Keratinocyte (primary cell): ENCODE results near the gene SCGB1A1. TPM values are rescaled to one million over a fixed set of nuclear protein-coding genes. Genes with fewer than 3 reads are reported as not detected.
A peak's percentile ranks its signal among the peaks of the same experiment; 100 is the strongest.

Experiments
- DNase-seq: peaks from one replicate; pipeline ENCODE4 v3.0.0-alpha.2; 2011; ENCODE audit warnings: low read depth, missing footprints, low spot score
- FAIRE-seq: peaks from 2 replicates; lab custom pipeline; 2011; peaks lifted over from hg19 to GRCh38; lab: Jason Lieb, UNC
- H2AFZ ChIP-seq: 2 replicates; pipeline ENCODE4 v1.6.0; 2012; ENCODE audit warnings: low read length, control low read depth, inconsistent platforms; ENCODE audit not compliant: control insufficient read depth
- H3K27ac ChIP-seq: 2 replicates; pipeline ENCODE4 v1.5.1; 2011; ENCODE audit warnings: low read length; ENCODE audit not compliant: control insufficient read depth, insufficient read depth
- H3K27me3 ChIP-seq: 3 replicates; pipeline ENCODE4 v1.6.0; 2011; ENCODE audit warnings: low read length; ENCODE audit not compliant: control insufficient read depth, insufficient read depth; ENCODE audit errors: extremely low read depth
- H3K36me3 ChIP-seq, 2 experiments: 2 replicates in 1 of 2; 3 replicates in 1 of 2; pipeline ENCODE4 v1.5.1; 2011; ENCODE audit warnings: low read length in 2 of 2, mild to moderate bottlenecking in 1 of 2; ENCODE audit not compliant: control insufficient read depth in 2 of 2, insufficient read depth in 2 of 2; ENCODE audit errors: extremely low read depth in 1 of 2
- H3K4me1 ChIP-seq: 3 replicates; pipeline ENCODE4 v1.5.1; 2011; ENCODE audit warnings: low read length; ENCODE audit not compliant: control insufficient read depth, insufficient read depth; ENCODE audit errors: extremely low read depth
- H3K4me2 ChIP-seq: 3 replicates; pipeline ENCODE4 v1.6.0; 2011; ENCODE audit warnings: low read depth, low read length; ENCODE audit not compliant: control insufficient read depth, insufficient read depth; ENCODE audit errors: extremely low read depth
- H3K4me3 ChIP-seq, 3 experiments: fragments of 200-600 bp in 1 of 3; sonication (generic) in 1 of 3; 2 replicates in 2 of 3; 3 replicates in 1 of 3; pipeline ENCODE4 v1.5.1; 2011 to 2016; ENCODE audit warnings: low read length in 3 of 3, mild to moderate bottlenecking in 3 of 3, control low read depth in 2 of 3, inconsistent platforms in 1 of 3, low read depth in 1 of 3, mixed read lengths in 1 of 3, mixed run types in 1 of 3, moderate library complexity in 1 of 3; ENCODE audit not compliant: control insufficient read depth in 2 of 3, insufficient read depth in 2 of 3; ENCODE audit errors: extremely low read depth in 1 of 3
- H3K79me2 ChIP-seq: 2 replicates; pipeline ENCODE4 v1.6.0; 2012; ENCODE audit warnings: low read length; ENCODE audit not compliant: control insufficient read depth, insufficient read depth
- H3K9ac ChIP-seq: 3 replicates; pipeline ENCODE4 v1.6.0; 2011; ENCODE audit warnings: low read length; ENCODE audit not compliant: control insufficient read depth, insufficient read depth; ENCODE audit errors: extremely low read depth
- H3K9me1 ChIP-seq: 3 replicates; pipeline ENCODE4 v1.6.0; 2011; ENCODE audit warnings: low read length; ENCODE audit not compliant: control insufficient read depth, insufficient read depth; ENCODE audit errors: extremely low read depth
- H3K9me3 ChIP-seq: 2 replicates; pipeline ENCODE4 v1.5.1; 2012; ENCODE audit warnings: low read depth, low read length; ENCODE audit not compliant: control insufficient read depth
- H4K20me1 ChIP-seq: 3 replicates; pipeline ENCODE4 v1.6.0; 2011; ENCODE audit warnings: low read length; ENCODE audit not compliant: control insufficient read depth, insufficient read depth; ENCODE audit errors: extremely low read depth
- CTCF ChIP-seq, 3 experiments: IDR thresholded peaks in 1 of 3; conservative IDR thresholded peaks in 1 of 3; optimal IDR thresholded peaks in 1 of 3; 2 replicates in 2 of 3; 3 replicates in 1 of 3; pipeline versions ENCODE3 to v1.5.1; 2011; ENCODE audit warnings: low read length in 3 of 3, mild to moderate bottlenecking in 3 of 3, moderate library complexity in 2 of 3, control low read depth in 1 of 3, inconsistent platforms in 1 of 3; ENCODE audit not compliant: insufficient read depth in 2 of 3; ENCODE audit errors: extremely low read depth in 1 of 3
- EZH2 ChIP-seq: IDR thresholded peaks from one replicate; pipeline ENCODE4 v1.6.1; 2012; ENCODE audit warnings: inconsistent platforms, mild to moderate bottlenecking, low read length, moderate library complexity
- dilution Hi-C: fragments of 300-500 bp; cut with MboI; formaldehyde crosslinking; loops from one replicate; pipeline ENCODE4 v1.7.0; 2020; ENCODE audit warnings: low sequenced_read_pairs; ENCODE audit not compliant: extremely low pct_ligation_motif_present
- polyA plus RNA-seq, 5 experiments: library from polyadenylated mRNA; depleted of rRNA in 3 of 5; stranded (reverse) in 3 of 5; stranded (forward) in 1 of 5; unstranded in 1 of 5; fragments of >200 nt; gene quantifications; 1 replicate in 1 of 5; 2 replicates in 3 of 5; 3 replicates in 1 of 5; pipeline versions ENCODE4 v1.2.1 to v1.2.3, GENCODE V29; 2011 to 2012; ENCODE audit warnings: missing spikeins in 2 of 5, low read depth in 1 of 5, low replicate concordance in 1 of 5

SCGB1A1 gene
- polyA plus RNA-seq, 1 donor (not counting 4 experiments of a cell fraction or from before 2014, with no cell fraction given), result not detected

GRCh38 chr11:62423012-62423411 is 4.2 kb downstream of the SCGB1A1 start:
- peaks cover 9% of the 10 kb centered on the region for H3K27me3 ChIP-seq
- no peak for FAIRE-seq
- dilution Hi-C loops, result no loop called here
- no peaks in the 10 kb centered on the region for H3K9me3 ChIP-seq
- no peak overlapping the region for H3K9ac ChIP-seq
- no peak overlapping the region for H2AFZ ChIP-seq
- H3K79me2 ChIP-seq, result no peaks in the 10 kb centered on the region
- H3K4me3 ChIP-seq, result no peak overlapping the region
- H3K36me3 ChIP-seq, result no peaks in the 10 kb centered on the region
- H4K20me1 ChIP-seq, result no peaks in the 10 kb centered on the region
- peaks cover 4% of the 10 kb centered on the region for H3K4me1 ChIP-seq
- no peak overlapping the region for H3K4me2 ChIP-seq
- no peak for DNase-seq
- no peaks in the 10 kb centered on the region for H3K9me1 ChIP-seq
- TF ChIP-seq CTCF (optimal IDR thresholded peaks at IDR 0.05 in 1 of 3, IDR thresholded peaks at IDR 0.05 in 1 of 3, conservative IDR thresholded peaks at IDR 0.05 in 1 of 3; ENCODE audit: extremely low read depth in 1 of 3, insufficient read depth in 2 of 3, low read length in 3 of 3), result no peak
- no peak for TF ChIP-seq EZH2
- H3K27ac ChIP-seq, result no peak overlapping the region

- Histone ChIP-seq H3K9me1 (peaks cover 4% of the 10 kb centered on the region), H4K20me1 (no peaks in the 10 kb centered on the region), H3K27ac (no peak overlapping the region), H3K4me2 (peak overlapping the region; percentile 13), H2AFZ (no peak overlapping the region), H3K36me3 (no peaks in the 10 kb centered on the region), H3K9me3 (no peaks in the 10 kb centered on the region), H3K79me2 (no peaks in the 10 kb centered on the region), H3K4me1 (peaks cover 10% of the 10 kb centered on the region), H3K4me3 (no peak overlapping the region), H3K27me3 (peaks cover 9% of the 10 kb centered on the region), H3K9ac (no peak overlapping the region)
- dilution Hi-C loops, result no loop called here
- no peak for TF ChIP-seq CTCF (optimal IDR thresholded peaks at IDR 0.05 in 1 of 3, IDR thresholded peaks at IDR 0.05 in 1 of 3, conservative IDR thresholded peaks at IDR 0.05 in 1 of 3; ENCODE audit: extremely low read depth in 1 of 3, insufficient read depth in 2 of 3, low read length in 3 of 3)
- no peak for TF ChIP-seq EZH2
- FAIRE-seq (no peak), DNase-seq (no peak)
Observed at GRCh38 chr11:62427630-62428233, 8.9 kb downstream of the SCGB1A1 start.
